ENCODE measurements around the gene IER5L.

The IER5L gene

DNA sequence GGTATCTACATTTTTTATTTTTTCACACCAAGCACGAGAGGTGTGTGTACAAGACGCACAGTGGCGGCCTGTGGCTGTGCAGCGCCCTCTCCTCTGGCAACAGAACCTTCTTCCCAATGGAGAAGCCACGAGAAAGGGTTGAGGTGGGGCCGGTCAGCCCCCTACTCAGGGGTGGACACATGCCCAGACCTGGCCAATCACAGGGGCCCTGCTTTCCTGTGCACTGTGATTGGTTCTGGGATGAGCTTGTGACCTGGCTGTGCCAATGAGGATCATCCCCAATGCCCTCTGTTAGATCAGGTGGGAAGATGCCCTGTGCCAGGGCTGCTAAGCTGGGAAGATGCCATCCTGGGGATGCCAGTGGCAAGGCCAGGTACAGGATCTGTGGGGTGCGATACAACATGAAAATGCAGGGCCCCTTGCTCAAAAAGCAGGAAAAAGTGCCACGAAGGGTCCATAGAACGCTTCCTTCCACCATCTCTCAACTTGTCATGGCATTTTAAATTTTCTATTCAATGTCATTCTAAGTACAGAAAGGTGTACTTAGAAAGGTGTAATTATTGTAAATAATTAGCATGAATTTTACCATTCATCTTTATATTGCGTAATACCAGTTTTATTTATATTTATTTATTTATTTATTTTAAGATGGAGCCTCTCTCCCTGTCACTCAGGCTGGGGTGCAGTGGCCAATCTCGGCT is 15.4 kb downstream of the IER5L start:
- TF ChIP-seq, protein P1, sequence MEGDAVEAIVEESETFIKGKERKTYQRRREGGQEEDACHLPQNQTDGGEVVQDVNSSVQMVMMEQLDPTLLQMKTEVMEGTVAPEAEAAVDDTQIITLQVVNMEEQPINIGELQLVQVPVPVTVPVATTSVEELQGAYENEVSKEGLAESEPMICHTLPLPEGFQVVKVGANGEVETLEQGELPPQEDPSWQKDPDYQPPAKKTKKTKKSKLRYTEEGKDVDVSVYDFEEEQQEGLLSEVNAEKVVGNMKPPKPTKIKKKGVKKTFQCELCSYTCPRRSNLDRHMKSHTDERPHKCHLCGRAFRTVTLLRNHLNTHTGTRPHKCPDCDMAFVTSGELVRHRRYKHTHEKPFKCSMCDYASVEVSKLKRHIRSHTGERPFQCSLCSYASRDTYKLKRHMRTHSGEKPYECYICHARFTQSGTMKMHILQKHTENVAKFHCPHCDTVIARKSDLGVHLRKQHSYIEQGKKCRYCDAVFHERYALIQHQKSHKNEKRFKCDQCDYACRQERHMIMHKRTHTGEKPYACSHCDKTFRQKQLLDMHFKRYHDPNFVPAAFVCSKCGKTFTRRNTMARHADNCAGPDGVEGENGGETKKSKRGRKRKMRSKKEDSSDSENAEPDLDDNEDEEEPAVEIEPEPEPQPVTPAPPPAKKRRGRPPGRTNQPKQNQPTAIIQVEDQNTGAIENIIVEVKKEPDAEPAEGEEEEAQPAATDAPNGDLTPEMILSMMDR (IDR thresholded peaks at IDR 0.05; ENCODE audit: insufficient read depth, missing control alignments), result no peak
- no peak for DNase-seq (ENCODE audit: insufficient read length, low spot score)
- no peak for FAIRE-seq

DNA sequence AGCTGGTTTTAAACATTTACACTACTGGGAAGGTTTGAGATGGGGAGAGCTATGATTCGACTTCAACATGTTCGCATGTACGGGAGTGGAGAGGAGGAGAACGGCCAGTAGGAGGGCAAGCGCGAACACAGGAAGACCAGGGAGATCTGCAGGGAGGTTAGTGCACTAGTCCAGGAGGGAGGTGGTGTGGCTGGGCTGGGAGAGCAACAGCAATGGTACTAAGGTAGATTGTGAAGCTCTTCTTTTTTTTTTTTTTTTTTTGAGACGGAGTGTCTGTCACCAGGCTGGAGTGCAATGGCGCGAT is 16.6 kb downstream of the IER5L start:
- FAIRE-seq (no peak), DNase-seq (ENCODE audit: insufficient read length, low spot score) (no peak)
- TF ChIP-seq, protein P1 (IDR thresholded peaks at IDR 0.05; ENCODE audit: insufficient read depth, missing control alignments), result no peak

DNA sequence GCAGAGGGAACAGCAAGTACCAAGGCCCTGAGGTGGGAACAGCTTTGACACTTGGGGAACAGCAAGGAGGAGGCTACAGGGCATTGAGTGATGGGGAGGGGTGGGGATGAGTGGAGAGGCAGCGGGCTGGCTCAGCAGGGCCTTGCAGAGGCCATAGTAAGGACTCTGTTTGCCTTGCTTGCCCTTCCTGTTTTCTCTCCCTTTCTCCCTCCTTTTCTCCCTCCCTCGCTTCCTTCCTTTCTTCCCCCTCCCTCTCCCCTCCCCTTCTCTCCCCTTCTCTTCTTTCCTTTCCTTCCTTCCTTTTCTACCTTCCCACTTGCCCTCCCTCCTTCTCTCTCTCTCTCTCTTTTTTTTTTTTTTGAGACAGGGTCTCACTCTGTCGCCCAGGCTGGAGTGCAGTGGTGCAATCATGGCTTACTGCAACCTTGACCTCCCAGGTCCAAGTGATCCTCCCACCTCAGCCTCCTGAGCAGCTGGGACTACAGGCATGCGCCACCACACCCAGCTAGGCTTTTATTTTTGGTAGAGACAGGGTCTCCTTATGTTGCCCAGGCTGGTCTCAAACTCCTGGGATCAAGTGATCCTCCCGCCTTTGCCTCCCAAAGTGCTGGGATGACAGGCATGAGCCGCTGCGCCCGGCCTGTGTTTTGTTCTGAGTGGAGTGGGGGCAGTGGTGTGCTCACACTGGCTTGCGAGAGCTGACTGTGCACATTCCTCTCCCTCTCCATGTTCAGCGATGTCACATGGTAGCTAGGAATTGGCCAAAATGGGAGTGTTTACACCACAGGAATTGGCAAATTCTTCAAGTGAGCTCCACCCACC is 17.1 kb downstream of the IER5L start:
- TF ChIP-seq, protein P1 (IDR thresholded peaks at IDR 0.05; ENCODE audit: insufficient read depth, missing control alignments), result no peak
- FAIRE-seq, result no peak
- no peak for DNase-seq (ENCODE audit: insufficient read length, low spot score)

DNA sequence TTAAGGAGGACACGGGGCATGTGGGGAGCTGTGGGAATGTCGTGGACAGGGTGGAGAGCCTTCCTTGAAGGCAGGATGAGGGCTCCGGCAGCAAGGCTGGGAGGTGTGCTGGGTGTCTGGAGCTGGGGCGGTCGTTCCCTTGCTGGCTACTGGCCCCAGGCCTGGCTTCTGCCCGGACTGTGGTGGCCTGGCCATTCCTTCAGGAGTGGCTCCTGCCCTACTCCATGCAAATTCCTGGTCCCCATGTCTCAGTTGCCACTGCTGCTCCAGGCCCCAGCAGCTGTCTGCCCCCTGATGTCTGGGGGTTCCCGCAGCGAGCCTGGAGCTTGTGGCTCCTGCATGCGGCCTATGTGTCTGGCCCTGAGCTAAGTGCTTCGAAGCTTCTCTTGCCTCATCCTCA is 21.9 kb downstream of the IER5L start:
- no peak for FAIRE-seq
- TF ChIP-seq, protein P1 (IDR thresholded peaks at IDR 0.05; ENCODE audit: insufficient read depth, missing control alignments), result no peak

DNA sequence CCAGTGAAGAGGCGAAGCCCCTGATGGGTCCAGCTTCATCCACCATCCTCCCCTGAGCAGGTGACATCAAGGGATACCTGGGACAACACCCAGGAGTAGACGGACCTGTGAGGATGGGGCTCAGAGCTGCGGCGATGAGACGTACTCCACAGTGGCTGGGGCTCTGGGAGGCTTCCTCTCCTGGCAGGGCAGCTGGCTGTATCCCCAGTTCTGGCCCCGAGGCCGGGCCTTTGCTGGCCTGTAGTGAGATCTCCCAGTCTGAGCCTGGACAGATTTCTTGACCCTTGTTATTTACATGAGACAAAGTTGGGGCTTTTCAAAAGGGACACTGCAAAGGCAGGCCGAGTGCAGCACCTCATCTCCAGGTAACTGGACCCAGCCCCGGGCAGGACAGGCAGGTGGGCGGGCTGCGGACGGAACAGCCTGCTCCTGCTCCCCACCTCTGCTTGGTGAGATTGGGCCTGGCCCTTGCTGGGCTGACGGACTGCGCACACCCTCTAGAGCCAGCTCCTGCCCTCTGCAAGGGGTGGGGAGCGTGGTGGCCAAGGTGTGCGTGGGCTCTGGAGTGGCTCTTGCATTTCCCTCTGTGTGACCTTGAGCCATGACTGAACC is 23.1 kb downstream of the IER5L start:
- no peak for FAIRE-seq
- no peak for DNase-seq (ENCODE audit: insufficient read length, low spot score)
- TF ChIP-seq, protein P1 (IDR thresholded peaks at IDR 0.05; ENCODE audit: insufficient read depth, missing control alignments), result no peak

More for the DNA sequence above, 21.9 kb downstream of the IER5L start:
- no peak for DNase-seq (ENCODE audit: insufficient read length, low spot score)

DNA sequence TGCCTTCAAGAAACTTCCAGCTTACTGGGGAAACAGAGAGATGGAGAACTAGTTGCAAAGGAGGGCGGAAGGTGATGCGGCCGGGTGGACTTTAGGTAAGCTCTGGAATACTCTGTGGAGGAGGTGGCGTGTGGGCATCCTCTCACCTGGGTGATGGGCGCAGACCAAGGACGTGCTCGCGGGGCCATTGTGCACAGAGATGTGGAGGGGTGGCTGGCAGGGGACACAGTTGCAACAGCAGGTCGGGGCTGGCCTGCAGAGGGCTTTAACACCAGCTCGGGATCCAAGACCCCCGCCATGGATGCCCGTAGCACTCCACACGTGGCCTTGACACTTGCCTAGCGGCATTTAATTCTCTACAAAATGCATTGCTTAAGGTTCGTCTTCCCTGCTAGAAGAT is 26.6 kb downstream of the IER5L start:
- TF ChIP-seq, protein P1 (IDR thresholded peaks at IDR 0.05; ENCODE audit: insufficient read depth, missing control alignments), result no peak
- DNase-seq (ENCODE audit: insufficient read length, low spot score) (no peak), FAIRE-seq (no peak)
